H1 (cell line): ENCODE results near the gene HSH2D. TPM values are rescaled to one million over a fixed set of nuclear protein-coding genes. Genes with fewer than 3 reads are reported as not detected.

ENCODE experiments used
- EZH2 ChIP-seq: fragments of 200-600 bp; sonication (generic); IDR thresholded peaks from 2 replicates; pipeline ENCODE4 v1.7.1; 2012; ENCODE audit warnings: low read depth, mild to moderate bottlenecking, moderate library complexity, low read length, inconsistent platforms; ENCODE audit not compliant: severe bottlenecking
- PHF8 ChIP-seq: fragments of 200-600 bp; sonication (generic); conservative IDR thresholded peaks from 2 replicates; pipeline ENCODE4 v1.7.1; 2012; ENCODE audit warnings: low read depth, mild to moderate bottlenecking, inconsistent platforms, low read length, moderate library complexity
- polyA plus RNA-seq, 7 experiments: library from polyadenylated mRNA; depleted of rRNA in 3 of 7; stranded (reverse) in 5 of 7; unstranded in 2 of 7; fragments of >200 nt in 5 of 7; fragments of 200-250 nt in 2 of 7; gene quantifications; 1 replicate in 5 of 7; 2 replicates in 1 of 7; 4 replicates in 1 of 7; pipeline versions ENCODE4 v1.2.1 to v1.2.3, GENCODE V29; 2011 to 2013; ENCODE audit warnings: missing spikeins in 2 of 7, mixed read lengths in 2 of 7
- total RNA-seq: library from RNA; stranded (reverse); fragmentation: NEBNext Ultra II Directional; extraction: Animal tissue kit (Norgen Biotek cat#: 25700); gene quantifications from 2 replicates; pipeline ENCODE4 v1.2.1, GENCODE V29; 2021
- TF ChIP-seq, protein P1 (sequence below), 3 experiments: IDR thresholded peaks; 1 replicate in 2 of 3; 2 replicates in 1 of 3; pipeline versions ENCODE4 v1.5.1 to v1.6.1; 2011; ENCODE audit warnings: low read length in 3 of 3, mild to moderate bottlenecking in 3 of 3, inconsistent platforms in 2 of 3, low read depth in 1 of 3, moderate library complexity in 1 of 3; ENCODE audit not compliant: insufficient read depth in 1 of 3; ENCODE audit errors: control extremely low read depth in 1 of 3

Gene HSH2D
- total and polyA plus RNA-seq, 2 of the 8 experiments (the other 6 are each of a cell fraction or from before 2014, with no cell fraction given), result 0.67 to 1.6 TPM

DNA sequence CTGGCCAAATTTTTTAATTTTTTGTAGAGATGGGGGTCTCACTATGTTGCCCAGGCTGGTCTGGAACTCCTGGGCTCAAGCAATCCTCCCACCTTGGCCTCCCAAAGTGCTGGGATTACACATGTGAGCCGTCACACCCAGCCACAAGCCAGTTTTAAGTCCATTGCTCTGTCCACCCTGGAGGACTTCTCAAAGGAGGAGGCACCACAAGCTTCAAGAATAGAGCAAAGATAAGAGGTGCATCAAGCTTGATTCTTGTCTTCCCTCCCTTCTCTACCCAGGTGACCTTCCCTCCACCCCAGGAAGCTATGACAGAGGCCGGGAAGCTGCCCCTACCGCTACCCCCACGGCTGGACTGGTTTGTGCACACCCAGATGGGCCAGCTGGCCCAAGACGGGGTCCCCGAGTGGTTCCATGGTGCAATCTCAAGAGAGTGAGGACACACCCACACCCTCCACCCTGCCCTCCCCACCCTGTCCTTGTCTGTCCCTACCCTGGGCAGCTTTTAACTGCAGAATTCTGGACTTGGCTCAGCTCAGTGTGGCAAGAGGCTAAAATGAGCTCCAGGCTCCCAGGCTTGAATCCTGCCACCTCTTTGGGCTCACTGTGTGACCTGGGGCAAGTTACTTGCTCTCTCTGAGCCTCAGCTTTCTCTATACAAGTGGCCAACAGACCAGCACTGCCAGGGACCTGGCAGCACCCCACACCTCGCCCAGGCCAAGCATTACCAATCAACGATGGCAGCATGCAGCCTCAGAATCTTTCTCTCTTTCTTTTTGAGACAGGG, 5.2 kb downstream of the HSH2D start (continued):
- TF ChIP-seq, protein P1, sequence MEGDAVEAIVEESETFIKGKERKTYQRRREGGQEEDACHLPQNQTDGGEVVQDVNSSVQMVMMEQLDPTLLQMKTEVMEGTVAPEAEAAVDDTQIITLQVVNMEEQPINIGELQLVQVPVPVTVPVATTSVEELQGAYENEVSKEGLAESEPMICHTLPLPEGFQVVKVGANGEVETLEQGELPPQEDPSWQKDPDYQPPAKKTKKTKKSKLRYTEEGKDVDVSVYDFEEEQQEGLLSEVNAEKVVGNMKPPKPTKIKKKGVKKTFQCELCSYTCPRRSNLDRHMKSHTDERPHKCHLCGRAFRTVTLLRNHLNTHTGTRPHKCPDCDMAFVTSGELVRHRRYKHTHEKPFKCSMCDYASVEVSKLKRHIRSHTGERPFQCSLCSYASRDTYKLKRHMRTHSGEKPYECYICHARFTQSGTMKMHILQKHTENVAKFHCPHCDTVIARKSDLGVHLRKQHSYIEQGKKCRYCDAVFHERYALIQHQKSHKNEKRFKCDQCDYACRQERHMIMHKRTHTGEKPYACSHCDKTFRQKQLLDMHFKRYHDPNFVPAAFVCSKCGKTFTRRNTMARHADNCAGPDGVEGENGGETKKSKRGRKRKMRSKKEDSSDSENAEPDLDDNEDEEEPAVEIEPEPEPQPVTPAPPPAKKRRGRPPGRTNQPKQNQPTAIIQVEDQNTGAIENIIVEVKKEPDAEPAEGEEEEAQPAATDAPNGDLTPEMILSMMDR (IDR thresholded peaks at IDR 0.05; ENCODE audit: control extremely low read depth in 1 of 3, insufficient read depth in 1 of 3, low read depth in 1 of 3, low read length in 3 of 3), result no peak
- TF ChIP-seq EZH2 (no peak), PHF8 (no peak)
